RWPE2 (cell line): ENCODE results near the gene LAMA4.

Source experiments
- ATAC-seq: fragments of 200-7000 bp; cut with Tn5 transposase; 3 replicates; pipeline ENCODE4 v1.9.1; 2021; ENCODE audit warnings: low read depth
- DNase-seq: peaks from one replicate; pipeline ENCODE4 v3.0.0-alpha.2; 2020; ENCODE audit warnings: low spot score
- H3K27ac ChIP-seq: fragments of 450-650 bp; 2 replicates; pipeline ENCODE4 v1.5.1; 2017; ENCODE audit warnings: mild to moderate bottlenecking; ENCODE audit not compliant: poor library complexity, severe bottlenecking
- H3K27me3 ChIP-seq: fragments of 250-450 bp; sonication (Bioruptor Pico); 2 replicates; pipeline ENCODE4 v1.5.1; 2021; ENCODE audit warnings: mild to moderate bottlenecking, moderate library complexity; ENCODE audit not compliant: insufficient read depth, poor library complexity, severe bottlenecking
- H3K36me3 ChIP-seq: fragments of 250-450 bp; sonication (Bioruptor Pico); 2 replicates; pipeline ENCODE4 v1.5.1; 2020; ENCODE audit warnings: low read depth, mild to moderate bottlenecking, moderate library complexity
- H3K4me1 ChIP-seq: fragments of 250-450 bp; sonication (Bioruptor Pico); 2 replicates; pipeline ENCODE4 v1.5.1; 2021; ENCODE audit warnings: mild to moderate bottlenecking, moderate library complexity; ENCODE audit not compliant: insufficient read depth, poor library complexity, severe bottlenecking
- H3K4me3 ChIP-seq: fragments of 250-450 bp; sonication (Bioruptor Pico); 2 replicates; pipeline ENCODE4 v1.5.1; 2021; ENCODE audit warnings: mild to moderate bottlenecking, moderate library complexity; ENCODE audit not compliant: severe bottlenecking
- H3K9me3 ChIP-seq: fragments of 250-450 bp; sonication (Bioruptor Pico); 2 replicates; pipeline ENCODE4 v1.5.1; 2021; ENCODE audit warnings: mild to moderate bottlenecking, moderate library complexity; ENCODE audit not compliant: severe bottlenecking
- TF ChIP-seq, protein P1 (sequence below): fragments of 450-650 bp; IDR thresholded peaks from one replicate; pipeline ENCODE4 v1.5.1; 2017; ENCODE audit warnings: mild to moderate bottlenecking, moderate library complexity; ENCODE audit not compliant: poor library complexity, severe bottlenecking

The LAMA4 gene

GRCh38 chr6:112181130-112181529, 73.2 kb downstream of the LAMA4 start:
- TF ChIP-seq, protein P1, sequence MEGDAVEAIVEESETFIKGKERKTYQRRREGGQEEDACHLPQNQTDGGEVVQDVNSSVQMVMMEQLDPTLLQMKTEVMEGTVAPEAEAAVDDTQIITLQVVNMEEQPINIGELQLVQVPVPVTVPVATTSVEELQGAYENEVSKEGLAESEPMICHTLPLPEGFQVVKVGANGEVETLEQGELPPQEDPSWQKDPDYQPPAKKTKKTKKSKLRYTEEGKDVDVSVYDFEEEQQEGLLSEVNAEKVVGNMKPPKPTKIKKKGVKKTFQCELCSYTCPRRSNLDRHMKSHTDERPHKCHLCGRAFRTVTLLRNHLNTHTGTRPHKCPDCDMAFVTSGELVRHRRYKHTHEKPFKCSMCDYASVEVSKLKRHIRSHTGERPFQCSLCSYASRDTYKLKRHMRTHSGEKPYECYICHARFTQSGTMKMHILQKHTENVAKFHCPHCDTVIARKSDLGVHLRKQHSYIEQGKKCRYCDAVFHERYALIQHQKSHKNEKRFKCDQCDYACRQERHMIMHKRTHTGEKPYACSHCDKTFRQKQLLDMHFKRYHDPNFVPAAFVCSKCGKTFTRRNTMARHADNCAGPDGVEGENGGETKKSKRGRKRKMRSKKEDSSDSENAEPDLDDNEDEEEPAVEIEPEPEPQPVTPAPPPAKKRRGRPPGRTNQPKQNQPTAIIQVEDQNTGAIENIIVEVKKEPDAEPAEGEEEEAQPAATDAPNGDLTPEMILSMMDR, result no peak
- peaks cover 2% of the 10 kb centered on the region for H3K4me1 ChIP-seq
- no peak for ATAC-seq
- no peak overlapping the region for H3K4me3 ChIP-seq
- no peaks in the 10 kb centered on the region for H3K9me3 ChIP-seq
- no peaks in the 10 kb centered on the region for H3K27me3 ChIP-seq
- DNase-seq, result no peak
- no peak overlapping the region for H3K27ac ChIP-seq
- no peaks in the 10 kb centered on the region for H3K36me3 ChIP-seq

GRCh38 chr6:112180095-112180820, 74.1 kb downstream of the LAMA4 start:
- ATAC-seq (peak; percentile 73), DNase-seq (no peak)
- Histone ChIP-seq H3K27me3 (no peaks in the 10 kb centered on the region), H3K4me3 (no peak overlapping the region), H3K4me1 (peaks cover 2% of the 10 kb centered on the region), H3K9me3 (no peaks in the 10 kb centered on the region), H3K27ac (no peak overlapping the region), H3K36me3 (no peaks in the 10 kb centered on the region)
- TF ChIP-seq, protein P1, result peak; percentile 83

- no peak overlapping the region for H3K4me3 ChIP-seq
- no peak for ATAC-seq
- no peaks in the 10 kb centered on the region for H3K9me3 ChIP-seq
- peaks cover 2% of the 10 kb centered on the region for H3K4me1 ChIP-seq
- H3K36me3 ChIP-seq, result no peaks in the 10 kb centered on the region
- TF ChIP-seq, protein P1, result no peak
- H3K27me3 ChIP-seq, result no peaks in the 10 kb centered on the region
- no peak overlapping the region for H3K27ac ChIP-seq
- no peak for DNase-seq
These were observed 74.7 kb downstream of the LAMA4 start for GRCh38 chr6:112179631-112180030.

- H3K27me3 ChIP-seq, result no peaks in the 10 kb centered on the region
- H3K36me3 ChIP-seq, result no peaks in the 10 kb centered on the region
- H3K9me3 ChIP-seq, result no peaks in the 10 kb centered on the region
- H3K4me1 ChIP-seq, result peaks cover 2% of the 10 kb centered on the region
- H3K4me3 ChIP-seq, result no peak overlapping the region
- TF ChIP-seq, protein P1, result no peak
- no peak for DNase-seq
- no peak for ATAC-seq
- H3K27ac ChIP-seq, result no peak overlapping the region
These were observed 75.5 kb downstream of the LAMA4 start for GRCh38 chr6:112178846-112179245.

- no peaks in the 10 kb centered on the region for H3K36me3 ChIP-seq
- ATAC-seq, result no peak
- H3K27ac ChIP-seq, result no peak overlapping the region
- peaks cover 2% of the 10 kb centered on the region for H3K4me1 ChIP-seq
- H3K27me3 ChIP-seq, result no peaks in the 10 kb centered on the region
- H3K9me3 ChIP-seq, result no peaks in the 10 kb centered on the region
- no peak for DNase-seq
- no peak overlapping the region for H3K4me3 ChIP-seq
- TF ChIP-seq, protein P1, result no peak
These were observed 77.3 kb downstream of the LAMA4 start for GRCh38 chr6:112177092-112177491.
